Astrocyte (in vitro differentiated cells and primary cell): Measurements from ENCODE around the gene AFF3. TPM values are rescaled to one million over a fixed set of nuclear protein-coding genes. Genes with fewer than 3 reads are reported as not detected.
A peak's percentile ranks its signal among the peaks of the same experiment; 100 is the strongest.
"Not testable (repeated sequence)": the region's sequence is repeated elsewhere in the genome, so short reads cannot be mapped to it uniquely, and the experiment has no call there.

Source experiments
- DNase-seq: peaks from one replicate; pipeline ENCODE4 v3.0.0-alpha.2; 2010; ENCODE audit warnings: low read depth
- FAIRE-seq: peaks from 2 replicates; lab custom pipeline; 2011; peaks lifted over from hg19 to GRCh38; lab: Jason Lieb, UNC
- H2AFZ ChIP-seq: 2 replicates; pipeline ENCODE4 v1.6.0; 2012; ENCODE audit warnings: low read depth, low read length, inconsistent platforms
- H3K27ac ChIP-seq: 2 replicates; pipeline ENCODE4 v1.5.1; 2011; ENCODE audit warnings: low read depth, low read length, inconsistent platforms
- H3K27me3 ChIP-seq: 2 replicates; pipeline ENCODE4 v1.6.0; 2011; ENCODE audit warnings: low read length, inconsistent platforms; ENCODE audit not compliant: insufficient read depth
- H3K36me3 ChIP-seq: 2 replicates; pipeline ENCODE4 v1.5.1; 2011; ENCODE audit warnings: low read length, inconsistent platforms; ENCODE audit not compliant: insufficient read depth
- H3K4me1 ChIP-seq: 2 replicates; pipeline ENCODE4 v1.5.1; 2011; ENCODE audit warnings: low read length, inconsistent platforms; ENCODE audit not compliant: insufficient read depth
- H3K4me2 ChIP-seq: 2 replicates; pipeline ENCODE4 v1.6.0; 2012; ENCODE audit warnings: low read length, inconsistent platforms
- H3K4me3 ChIP-seq: 2 replicates; pipeline ENCODE4 v1.5.1; 2011; ENCODE audit warnings: low read depth, mild to moderate bottlenecking, low read length, inconsistent platforms; ENCODE audit not compliant: insufficient read depth
- H3K79me2 ChIP-seq: 2 replicates; pipeline ENCODE4 v1.6.0; 2012; ENCODE audit warnings: mild to moderate bottlenecking, low read length, inconsistent platforms; ENCODE audit not compliant: insufficient read depth
- H3K9ac ChIP-seq: 2 replicates; pipeline ENCODE4 v1.6.0; 2012; ENCODE audit warnings: mild to moderate bottlenecking, low read length, inconsistent platforms
- H3K9me3 ChIP-seq: 2 replicates; pipeline ENCODE4 v1.5.1; 2012; ENCODE audit warnings: low read depth, mild to moderate bottlenecking, low read length, inconsistent platforms; ENCODE audit not compliant: insufficient read depth
- H4K20me1 ChIP-seq: 2 replicates; pipeline ENCODE4 v1.6.0; 2012; ENCODE audit warnings: low read length, inconsistent platforms; ENCODE audit not compliant: insufficient read depth
- H3K27ac Mint-ChIP-seq: one replicate; pipeline ENCODE4 v1.8.0; 2021; ENCODE audit warnings: mild to moderate bottlenecking, mixed read lengths; ENCODE audit not compliant: unreplicated experiment
- H3K27me3 Mint-ChIP-seq: one replicate; pipeline ENCODE4 v1.8.0; 2021; ENCODE audit warnings: low read depth, mixed read lengths; ENCODE audit not compliant: unreplicated experiment
- H3K36me3 Mint-ChIP-seq: one replicate; pipeline ENCODE4 v1.8.0; 2021; ENCODE audit warnings: low read depth, mixed read lengths; ENCODE audit not compliant: unreplicated experiment
- H3K4me1 Mint-ChIP-seq: one replicate; pipeline ENCODE4 v1.8.0; 2021; ENCODE audit warnings: low read depth, mixed read lengths; ENCODE audit not compliant: unreplicated experiment
- H3K4me3 Mint-ChIP-seq: one replicate; pipeline ENCODE4 v1.8.0; 2021; ENCODE audit warnings: mild to moderate bottlenecking, moderate library complexity, mixed read lengths; ENCODE audit not compliant: unreplicated experiment
- H3K9me3 Mint-ChIP-seq: one replicate; pipeline ENCODE4 v1.8.0; 2021; ENCODE audit warnings: mild to moderate bottlenecking, mixed read lengths; ENCODE audit not compliant: unreplicated experiment
- CTCF ChIP-seq: IDR thresholded peaks from 2 replicates; pipeline ENCODE4 v1.5.1; 2011; ENCODE audit warnings: low read depth, mild to moderate bottlenecking, inconsistent platforms, low read length, moderate library complexity; ENCODE audit not compliant: insufficient read depth
- EZH2 ChIP-seq: IDR thresholded peaks from 2 replicates; pipeline ENCODE4 v1.6.1; 2012; ENCODE audit warnings: mild to moderate bottlenecking, low read length, inconsistent platforms; ENCODE audit not compliant: insufficient read depth
- total RNA-seq: library from RNA; stranded (reverse); gene quantifications from 2 replicates; pipeline ENCODE4 v1.2.1, GENCODE V29; 2021

Gene AFF3
- total RNA-seq, 1 donor from 2014 or later: 14.7 TPM

- no peak for TF ChIP-seq CTCF
- TF ChIP-seq EZH2: no peak
Observed at GRCh38 chr2:99776206-99776905, 366.0 kb downstream of the AFF3 start.

GRCh38 chr2:99775585-99775984 is 366.8 kb downstream of the AFF3 start:
- Histone ChIP-seq H3K27ac (peak overlapping the region; percentile 43), H3K4me1 (peaks cover 6% of the 10 kb centered on the region), H3K79me2 (no peaks in the 10 kb centered on the region), H3K36me3 (no peaks in the 10 kb centered on the region), H3K9ac (peak overlapping the region; percentile 13), H3K9me3 (no peaks in the 10 kb centered on the region), H3K4me2 (peak overlapping the region; percentile 68), H3K27me3 (no peaks in the 10 kb centered on the region), H3K4me3 (no peak overlapping the region), H2AFZ (no peak overlapping the region), H4K20me1 (no peaks in the 10 kb centered on the region)
- no peaks in the 10 kb centered on the region for H3K27me3 Mint-ChIP-seq
- no peak for FAIRE-seq
- peaks cover 16% of the 10 kb centered on the region for H3K4me1 Mint-ChIP-seq
- peak; percentile 64 for DNase-seq
- H3K36me3 Mint-ChIP-seq: peaks cover 10% of the 10 kb centered on the region
- H3K9me3 Mint-ChIP-seq: peaks cover 9% of the 10 kb centered on the region
- no peak overlapping the region for H3K4me3 Mint-ChIP-seq
- TF ChIP-seq EZH2: no peak
- TF ChIP-seq CTCF: no peak
- peak overlapping the region; percentile 72 for H3K27ac Mint-ChIP-seq

More at GRCh38 chr2:99776206-99776905, 366.0 kb downstream of the AFF3 start:
- no peaks in the 10 kb centered on the region for H3K36me3 ChIP-seq
- H3K27me3 Mint-ChIP-seq: no peaks in the 10 kb centered on the region
- no peak overlapping the region for H2AFZ ChIP-seq
- peaks cover 13% of the 10 kb centered on the region for H3K9me3 Mint-ChIP-seq
- DNase-seq (no peak), FAIRE-seq (no peak)
- H3K4me3 ChIP-seq: no peak overlapping the region
- peak overlapping the region; percentile 68 for H3K4me2 ChIP-seq
- H3K27ac ChIP-seq: peak overlapping the region; percentile 43
- H3K9me3 ChIP-seq: no peaks in the 10 kb centered on the region
- no peaks in the 10 kb centered on the region for H4K20me1 ChIP-seq
- H3K79me2 ChIP-seq: no peaks in the 10 kb centered on the region
- peaks cover 6% of the 10 kb centered on the region for H3K4me1 ChIP-seq
- peak overlapping the region; percentile 13 for H3K9ac ChIP-seq
- no peaks in the 10 kb centered on the region for H3K27me3 ChIP-seq
- H3K4me3 Mint-ChIP-seq: no peak overlapping the region
- H3K27ac Mint-ChIP-seq: peak overlapping the region; percentile 51
- H3K36me3 Mint-ChIP-seq: peaks cover 8% of the 10 kb centered on the region
- H3K4me1 Mint-ChIP-seq: peaks cover 16% of the 10 kb centered on the region

- H3K4me1 ChIP-seq, H2AFZ ChIP-seq, DNase-seq, H4K20me1 ChIP-seq, H3K4me2 ChIP-seq, H3K27me3 ChIP-seq, H3K4me3 Mint-ChIP-seq, H3K27me3 Mint-ChIP-seq, H3K9ac ChIP-seq, H3K27ac Mint-ChIP-seq, H3K4me3 ChIP-seq, H3K9me3 ChIP-seq, H3K79me2 ChIP-seq, H3K36me3 ChIP-seq, H3K27ac ChIP-seq, FAIRE-seq: not testable (repeated sequence)
- Mint-ChIP-seq H3K9me3 (peaks cover 13% of the 10 kb centered on the region), H3K36me3 (peaks cover 10% of the 10 kb centered on the region), H3K4me1 (peaks cover 16% of the 10 kb centered on the region)
Observed at GRCh38 chr2:99773642-99774041, 368.7 kb downstream of the AFF3 start.
